ENCODE measurements around the gene IL4I1.

IL4I1 gene

DNA sequence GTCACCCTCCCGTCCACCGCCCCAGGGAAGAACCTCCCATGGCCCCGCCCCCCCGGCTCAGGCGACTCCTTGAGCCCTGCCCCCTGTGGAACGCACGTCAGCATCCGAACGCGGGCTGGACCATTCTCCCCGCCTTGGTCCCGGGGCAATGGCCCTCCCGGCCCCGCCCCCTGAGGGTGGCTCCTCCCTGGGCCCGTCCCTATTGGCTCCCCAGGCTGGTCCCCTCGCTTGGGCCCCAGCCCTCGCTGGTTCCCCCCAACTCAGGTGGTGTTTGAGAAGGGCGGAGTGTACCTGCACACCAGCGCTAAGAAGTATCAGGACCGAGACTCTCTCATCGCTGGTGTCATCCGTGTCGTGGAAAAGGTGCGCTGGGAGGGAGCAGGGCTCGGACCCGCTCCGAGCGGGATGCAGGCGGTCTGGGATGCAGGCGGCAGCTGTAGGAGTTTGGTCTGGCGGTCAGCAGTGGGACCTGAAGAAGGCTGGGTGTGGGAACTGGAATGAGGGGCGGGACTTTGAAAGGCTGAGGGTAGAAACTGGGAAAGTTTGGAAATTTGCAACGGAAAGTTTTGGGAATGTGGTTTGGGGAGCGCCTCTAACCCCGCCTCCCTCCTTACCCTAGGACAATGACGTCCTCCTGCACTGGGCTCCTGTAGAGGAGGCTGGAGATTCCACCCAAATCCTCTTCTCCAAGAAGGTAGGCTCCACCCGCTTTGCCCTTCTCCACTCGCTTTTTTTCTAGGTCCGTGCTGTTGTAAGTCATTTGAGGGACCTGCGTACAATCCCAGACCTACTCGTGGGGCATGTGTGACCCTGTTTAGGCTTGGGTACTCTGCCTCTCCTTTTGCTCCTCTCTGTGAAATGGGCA lies 18.6 kb downstream of the IL4I1 start:
- DNase-seq (ENCODE audit: low read depth) = peak; percentile 94

DNA sequence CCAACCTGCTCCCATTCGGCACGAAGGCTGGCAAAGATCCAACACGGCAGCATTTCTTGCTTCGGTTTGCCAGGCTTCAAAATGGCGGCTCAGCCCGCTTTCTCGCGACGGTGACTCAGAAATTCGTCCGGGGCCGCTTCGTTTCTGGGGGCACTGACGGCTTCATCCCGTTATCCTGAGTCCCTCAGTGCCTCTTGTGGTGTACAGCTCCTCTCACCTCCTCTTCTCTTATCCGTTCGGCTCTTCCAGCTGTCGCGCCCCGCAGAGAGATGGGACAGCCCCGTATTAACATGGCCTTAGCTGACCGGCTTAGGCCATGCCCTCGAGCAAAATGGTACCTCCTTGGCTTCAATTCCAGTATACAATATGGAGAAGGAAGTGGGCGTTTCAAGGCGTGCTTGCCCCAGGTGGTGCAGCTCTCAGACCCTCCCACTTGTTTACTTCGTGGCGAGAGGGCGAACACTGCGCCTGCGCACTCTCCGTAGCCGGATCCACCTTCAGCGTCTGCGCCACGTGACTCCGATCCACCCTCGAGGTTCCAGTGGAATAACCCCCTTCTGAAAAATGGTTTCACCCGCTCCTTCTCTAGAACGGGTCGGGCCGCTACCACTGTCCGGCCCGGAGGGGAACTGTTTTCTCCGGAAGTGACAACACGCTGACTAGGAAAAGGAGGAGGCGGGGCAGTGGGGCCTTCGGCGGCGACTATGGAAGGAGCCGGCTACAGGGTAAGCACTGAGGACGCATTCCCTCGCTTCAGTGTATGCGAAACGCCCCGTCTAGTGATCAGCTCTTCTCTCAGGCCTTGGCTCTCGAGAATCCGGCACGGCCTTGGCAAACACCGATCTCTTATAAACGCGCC lies 19.4 kb downstream of the IL4I1 start, which contains the start of the genes AKT1S1 and TBC1D17:
Gene AKT1S1, minus strand, starts transcription at position 336 of the 859 bp plus-strand sequence. CDS start 4,060 bp downstream, outside the sequence.
Gene TBC1D17, plus strand, starts transcription at position 683 of the 859 bp plus-strand sequence. Its CDS starts 22 bp downstream, at position 705.
- DNase-seq (ENCODE audit: low read depth) = peak; percentile 99

DNA sequence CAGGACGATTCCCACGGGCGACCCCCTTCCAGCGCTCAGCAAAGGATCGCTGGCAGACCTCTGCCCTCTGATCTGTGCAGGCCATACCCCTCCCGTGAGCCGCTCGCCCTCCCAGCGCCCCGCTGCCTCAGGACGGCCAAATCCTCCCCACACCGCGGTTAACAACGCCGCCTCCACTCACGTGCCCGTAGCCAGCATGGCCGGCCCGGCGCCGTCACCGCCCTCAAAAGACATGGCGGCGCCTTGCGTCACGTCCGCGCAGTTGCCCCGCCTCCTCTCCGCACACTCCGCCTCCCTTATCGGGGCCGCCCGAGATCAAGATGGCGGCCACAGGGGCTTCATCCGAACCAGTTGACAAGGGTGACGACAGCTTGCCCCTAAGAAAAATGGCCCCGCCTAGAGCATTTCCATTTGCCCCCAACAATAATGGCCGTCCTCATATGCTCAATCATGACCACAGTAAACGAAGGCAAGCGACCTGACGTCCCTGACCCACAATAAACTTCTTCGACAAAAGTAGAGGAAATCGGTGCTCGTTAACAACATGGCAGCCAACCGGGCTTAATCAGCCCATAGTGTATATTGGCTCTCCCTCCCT lies 20.2 kb downstream of the IL4I1 start:
- peak; percentile 94 for DNase-seq (ENCODE audit: low read depth)

DNA sequence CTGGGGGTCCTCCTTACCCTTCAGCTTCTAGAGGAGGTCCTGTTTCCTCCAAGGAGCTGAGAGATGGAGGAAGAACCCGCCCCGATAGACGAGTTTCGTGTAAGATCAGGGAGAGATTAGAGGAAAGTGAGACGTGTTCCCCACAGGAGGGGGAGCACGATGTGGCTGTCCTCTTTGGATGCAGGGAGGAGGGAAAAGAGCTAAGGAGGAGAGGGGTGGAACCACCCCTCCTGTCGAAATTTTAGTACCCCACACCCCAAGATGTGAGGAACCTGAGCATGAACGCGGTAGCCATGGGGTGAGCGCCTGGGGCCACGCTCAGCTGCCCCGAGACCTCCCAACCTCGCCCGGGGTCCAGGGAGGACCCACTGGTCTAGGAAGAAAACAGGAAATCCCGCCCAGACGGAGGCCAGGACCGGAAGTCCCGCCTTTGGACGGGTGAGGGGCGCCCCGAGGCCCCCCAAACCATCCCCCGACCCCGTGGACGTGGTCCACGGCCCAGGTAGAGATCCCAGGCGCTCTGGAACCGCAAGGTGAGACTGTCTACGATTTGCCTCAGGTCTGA lies 20.7 kb downstream of the IL4I1 start:
- DNase-seq (ENCODE audit: low read depth) = peak; percentile 32

DNA sequence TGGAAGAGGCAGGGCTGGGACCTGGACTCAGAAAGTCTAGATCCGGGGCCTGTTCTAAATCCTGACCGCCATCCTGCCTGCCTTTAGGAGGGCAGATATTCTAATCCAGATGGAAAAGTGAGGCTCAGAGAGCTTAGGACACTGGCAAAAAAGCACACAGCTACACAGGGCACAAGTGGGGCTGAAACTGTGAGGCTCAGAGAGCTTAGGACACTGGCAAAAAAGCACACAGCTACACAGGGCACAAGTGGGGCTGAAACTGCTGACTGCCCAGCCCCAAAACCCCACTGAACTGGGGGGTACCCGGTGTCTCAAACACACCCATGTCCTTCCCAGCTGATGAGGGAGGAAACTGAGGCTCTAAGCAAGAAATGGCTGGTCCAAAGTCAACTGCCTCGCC lies 21.5 kb downstream of the IL4I1 start:
- no peak for DNase-seq (ENCODE audit: low read depth)

DNA sequence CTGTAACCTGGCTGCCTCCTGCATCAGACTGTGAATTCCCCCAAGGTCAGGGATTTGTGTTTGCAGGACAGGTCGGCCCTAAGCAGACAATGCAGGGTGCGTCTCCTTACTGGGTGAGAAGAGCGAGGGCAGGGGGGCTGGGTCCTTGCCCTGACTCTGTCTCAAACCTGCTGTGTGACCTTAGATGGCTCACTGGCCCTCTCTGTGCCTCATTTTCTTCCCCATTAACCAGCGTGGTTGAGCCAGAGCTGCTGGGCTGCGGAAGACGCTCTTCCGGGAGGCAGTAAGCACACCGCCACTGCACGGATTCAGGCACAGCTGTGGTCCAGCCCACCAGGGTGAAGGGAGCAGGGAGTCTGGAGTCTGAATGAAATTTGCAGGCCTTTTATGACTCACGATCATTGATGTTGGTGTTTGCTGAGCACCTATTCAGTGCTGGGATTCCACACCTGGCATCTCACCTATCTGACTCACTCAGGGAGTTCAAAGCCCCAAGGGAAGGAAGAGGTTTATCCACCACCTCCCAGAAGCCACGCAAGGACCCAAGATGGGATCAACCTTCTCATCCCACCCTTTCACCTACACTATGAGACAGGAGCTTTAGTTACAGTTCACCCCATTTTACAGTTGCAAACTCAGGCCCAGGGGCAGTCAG lies 22.1 kb downstream of the IL4I1 start:
- DNase-seq (ENCODE audit: low read depth) = no peak

DNA sequence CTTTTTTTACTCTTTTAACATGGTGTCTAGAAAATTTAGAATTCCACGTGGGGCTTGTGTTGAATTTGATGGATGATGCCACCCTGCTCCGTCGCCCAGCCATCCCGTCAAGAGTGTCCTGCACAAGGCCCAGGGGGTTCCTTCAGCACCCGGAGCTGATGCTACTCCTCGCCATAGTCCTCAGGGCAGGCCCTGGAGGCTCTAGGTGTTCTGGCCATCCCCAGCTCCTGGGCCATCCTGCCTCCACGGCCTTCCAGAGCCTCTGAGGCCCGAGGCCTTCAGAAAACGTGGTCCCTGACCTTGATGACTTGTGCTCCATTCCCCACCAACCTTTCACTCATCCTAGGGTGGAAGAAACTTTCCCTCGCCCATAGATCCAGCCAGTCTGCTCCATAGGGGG lies 22.9 kb downstream of the IL4I1 start:
- DNase-seq (ENCODE audit: low read depth) = no peak

DNA sequence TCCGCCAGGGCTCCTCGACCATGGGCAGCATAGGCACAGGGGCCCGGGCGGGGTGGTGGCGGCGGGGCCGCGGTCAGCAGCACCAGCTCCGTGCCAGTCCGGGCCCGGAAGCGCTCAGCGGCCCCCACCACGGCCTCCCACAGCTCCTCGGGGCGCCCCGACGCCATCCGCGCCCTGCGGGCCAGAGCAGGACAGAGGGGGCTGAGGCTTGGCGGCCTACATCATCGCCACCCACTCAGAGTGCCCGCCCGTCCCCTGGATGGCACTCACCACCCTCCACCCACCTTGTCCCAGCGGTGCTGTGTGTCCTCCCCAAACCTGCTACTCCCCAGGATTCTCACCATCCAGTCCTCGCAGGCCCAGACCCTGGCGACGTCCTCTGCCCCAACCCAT lies 23.6 kb downstream of the IL4I1 start:
- no peak for DNase-seq (ENCODE audit: low read depth)

DNA sequence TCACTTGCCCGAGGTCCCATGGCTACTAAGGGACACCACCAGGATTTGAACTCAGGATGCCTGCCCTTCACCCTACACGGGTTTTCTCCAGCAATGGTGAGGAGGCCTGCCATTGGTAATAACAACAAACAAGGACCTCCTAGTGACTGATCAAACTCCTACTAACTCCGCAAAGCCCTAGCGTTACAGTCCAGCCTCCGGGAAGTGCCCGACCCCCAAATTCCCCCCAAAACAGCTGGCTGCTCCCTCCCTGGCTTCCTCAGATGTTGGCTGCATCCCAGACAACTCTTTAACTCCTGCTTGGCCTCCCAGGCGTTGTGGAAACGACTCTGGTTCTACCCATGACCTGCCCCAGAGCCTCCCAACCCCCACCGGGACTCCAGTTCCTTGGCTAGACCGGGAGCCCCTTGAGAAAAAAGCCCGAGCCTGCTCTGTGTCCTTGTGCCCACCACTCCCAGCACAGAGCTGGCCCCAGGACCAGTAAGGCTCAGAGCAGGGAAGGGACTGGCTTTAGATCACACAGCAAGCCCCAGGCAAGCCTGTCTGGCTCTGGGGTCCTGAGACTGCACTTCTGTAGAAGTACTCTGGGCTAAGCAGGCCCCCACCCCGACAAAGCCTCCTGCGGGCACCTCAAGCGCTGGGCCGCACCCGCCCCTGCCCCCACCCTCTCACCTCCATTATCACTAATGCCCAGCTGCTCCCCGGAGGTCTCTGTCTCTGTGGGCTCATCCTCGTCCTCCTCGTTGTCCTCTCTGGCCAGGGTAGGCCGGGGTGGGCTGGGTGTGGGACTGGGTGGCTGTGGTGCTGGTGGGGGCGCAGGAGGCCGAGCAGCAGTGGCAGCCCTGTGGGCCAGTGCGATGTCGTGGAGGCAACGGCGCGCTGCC lies 24.2 kb downstream of the IL4I1 start:
- no peak for DNase-seq (ENCODE audit: low read depth)

DNA sequence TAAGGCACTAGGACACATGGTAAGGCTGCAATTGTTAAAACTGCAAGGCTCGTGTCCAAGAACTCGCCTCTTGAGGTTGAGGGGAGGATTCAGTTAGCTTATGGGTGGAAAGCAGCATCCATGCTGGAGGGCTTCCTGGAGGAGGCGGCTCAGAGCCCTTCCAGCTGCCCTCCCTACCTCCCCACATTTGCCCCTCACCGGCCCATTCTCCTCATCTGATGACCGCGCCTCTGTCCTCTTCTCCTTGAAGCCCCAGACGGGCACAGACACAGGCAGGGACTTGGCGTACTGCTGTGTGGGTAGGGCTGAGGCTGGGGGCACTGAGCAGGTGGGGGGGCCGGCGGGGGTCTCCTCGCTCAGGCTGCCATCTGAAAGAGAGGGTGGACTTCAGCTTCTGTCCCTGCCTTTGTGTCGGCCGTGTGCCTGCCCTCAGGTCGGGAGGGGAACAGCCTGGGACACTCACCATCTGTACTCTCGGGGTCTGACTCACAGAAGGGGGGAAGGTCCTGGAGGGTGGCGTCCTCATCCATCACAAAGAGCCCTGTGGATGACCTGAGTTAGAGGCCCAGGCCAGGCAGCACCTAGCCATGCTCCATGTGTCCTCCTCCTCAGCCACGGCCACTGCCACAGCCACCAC lies 25.2 kb downstream of the IL4I1 start:
- DNase-seq (ENCODE audit: low read depth) = no peak

DNA sequence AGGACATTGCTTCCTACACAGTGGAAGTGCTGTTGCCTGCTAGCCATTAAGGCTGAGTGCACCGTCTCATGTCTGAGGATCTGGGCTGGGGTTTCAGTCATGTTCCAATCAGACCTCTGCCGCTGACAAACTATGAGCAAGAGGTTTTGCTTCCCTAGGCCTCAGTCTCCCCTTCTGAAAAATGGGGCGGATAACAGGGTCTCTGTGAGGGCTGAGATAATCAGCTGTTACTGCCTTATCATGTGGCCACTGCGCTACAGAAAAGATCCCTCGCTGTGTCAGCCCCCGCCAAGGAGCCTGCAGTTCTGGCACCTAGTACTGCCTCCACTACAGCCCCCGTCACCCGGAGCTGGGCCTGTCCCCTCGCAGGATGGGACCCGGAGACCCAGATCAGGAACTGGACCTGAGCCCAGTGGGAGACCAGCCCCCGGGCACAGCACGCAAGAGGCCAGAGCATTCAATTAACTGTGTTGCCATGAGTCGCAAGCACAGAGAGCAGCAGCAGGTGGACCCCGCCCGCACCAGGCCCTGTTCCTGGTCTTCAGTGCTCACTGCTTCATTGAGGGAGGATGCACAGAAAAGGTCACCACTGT lies 26.3 kb downstream of the IL4I1 start:
- no peak for DNase-seq (ENCODE audit: low read depth)

DNA sequence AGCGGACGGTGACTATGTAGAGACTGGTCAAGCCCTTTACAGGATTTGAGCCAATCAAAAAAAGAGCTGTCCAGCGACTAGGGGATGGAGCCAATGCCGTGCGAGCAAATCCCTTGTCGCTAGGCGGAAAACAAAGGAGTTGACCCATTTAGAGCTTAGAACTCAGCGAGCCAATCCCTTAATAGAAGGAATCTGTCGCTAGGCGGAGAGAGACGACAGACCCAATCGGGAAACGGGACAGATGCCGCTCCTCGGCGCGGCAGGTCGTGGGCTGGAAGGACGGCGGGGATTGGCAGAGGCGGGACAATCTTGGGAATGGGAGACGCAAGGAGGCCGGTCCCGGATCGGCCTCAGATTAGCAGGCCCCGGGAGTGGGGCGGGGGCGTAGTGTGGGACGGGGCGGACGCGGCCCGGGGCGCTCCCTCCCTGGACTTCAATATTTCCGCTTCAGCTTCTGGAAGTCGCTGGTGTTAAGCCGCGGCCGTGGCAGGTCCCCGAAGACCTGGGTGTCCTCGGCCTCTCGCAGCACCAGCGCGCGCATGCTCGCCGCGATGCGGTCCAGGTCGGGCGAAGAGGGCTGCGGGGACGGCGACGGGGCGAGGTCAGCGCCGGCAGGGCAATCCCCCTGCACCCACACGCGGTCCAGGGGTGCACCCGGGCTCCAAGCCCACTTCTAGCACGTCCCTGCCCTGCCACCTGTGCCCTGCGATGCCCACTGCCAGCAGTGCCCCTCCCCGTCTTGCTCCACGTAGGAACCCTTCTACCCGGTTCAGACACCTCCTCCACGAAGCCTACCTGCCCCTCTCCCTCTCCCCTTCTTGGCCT lies 27.0 kb downstream of the IL4I1 start:
- peak; percentile 81 for DNase-seq (ENCODE audit: low read depth)

DNA sequence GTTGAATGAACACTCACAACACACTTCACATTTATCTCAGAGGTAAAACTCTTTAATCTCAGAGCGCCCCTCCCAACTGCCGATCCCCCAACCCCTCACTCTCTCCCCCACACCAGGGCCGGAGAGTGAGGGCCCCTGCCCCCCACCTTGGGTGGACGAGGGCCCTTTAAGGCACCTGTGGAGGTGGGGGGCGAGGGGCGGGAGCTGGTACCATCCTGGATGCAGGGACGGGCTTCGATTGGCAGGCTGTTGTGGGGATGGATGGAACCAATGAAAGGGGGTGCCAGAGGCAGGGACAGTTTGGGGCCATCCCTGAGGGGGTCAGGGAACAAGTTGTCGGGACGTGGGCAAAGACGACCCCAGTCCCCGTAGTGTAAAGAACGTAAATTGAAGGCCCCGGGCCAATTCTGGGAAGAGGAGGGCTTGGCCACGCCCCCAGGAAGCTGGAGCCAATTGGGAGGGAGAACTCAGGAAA lies 27.6 kb downstream of the IL4I1 start:
- no peak for DNase-seq (ENCODE audit: low read depth)

DNA sequence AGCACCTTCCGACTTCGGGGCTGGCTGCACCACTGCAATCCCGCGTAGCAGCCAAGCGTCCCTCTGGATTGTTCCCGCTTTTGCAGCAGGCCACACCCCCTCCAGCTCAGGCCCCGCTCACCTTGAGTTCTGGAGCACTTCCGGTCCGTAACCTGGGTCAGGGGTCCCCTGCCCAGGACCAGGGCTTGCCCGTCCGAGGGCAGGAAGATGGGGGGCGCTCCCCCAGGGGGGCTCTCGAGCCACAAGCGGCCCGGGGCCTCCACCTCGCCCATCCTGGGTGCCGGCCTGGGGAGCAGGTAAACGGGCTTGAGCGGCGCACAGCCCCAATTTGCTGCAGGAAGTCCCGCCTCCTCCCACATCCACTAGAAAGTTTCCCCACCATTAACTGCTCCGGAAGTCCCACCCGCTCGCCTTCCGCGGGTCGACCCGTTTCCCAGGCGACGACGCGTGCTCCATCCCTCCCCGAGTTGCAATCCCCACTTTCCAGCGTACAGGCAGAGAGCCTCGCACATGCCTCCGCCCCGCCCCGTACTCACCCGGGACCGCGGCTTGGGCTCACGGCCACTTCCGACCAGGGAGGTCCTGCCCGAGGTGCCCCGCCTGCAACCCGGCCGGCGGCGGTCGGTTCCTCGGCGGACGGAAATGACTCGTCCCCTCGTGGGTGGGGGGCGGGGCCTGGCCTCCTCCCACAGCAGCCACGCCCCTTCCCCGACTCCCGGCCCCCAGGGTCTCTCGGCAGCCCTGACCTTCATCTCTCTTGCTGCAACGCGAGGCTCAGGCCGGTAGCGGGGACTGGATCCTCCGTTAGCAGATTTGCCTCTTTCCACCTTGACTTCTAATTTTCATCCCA lies 29.5 kb downstream of the IL4I1 start, which contains the start of gene PNKP:
Gene PNKP, minus strand, starts transcription at position 644 of the 850 bp plus-strand sequence. Its CDS starts 372 bp downstream, at position 272.
- peak; percentile 82 for DNase-seq (ENCODE audit: low read depth)

DNA sequence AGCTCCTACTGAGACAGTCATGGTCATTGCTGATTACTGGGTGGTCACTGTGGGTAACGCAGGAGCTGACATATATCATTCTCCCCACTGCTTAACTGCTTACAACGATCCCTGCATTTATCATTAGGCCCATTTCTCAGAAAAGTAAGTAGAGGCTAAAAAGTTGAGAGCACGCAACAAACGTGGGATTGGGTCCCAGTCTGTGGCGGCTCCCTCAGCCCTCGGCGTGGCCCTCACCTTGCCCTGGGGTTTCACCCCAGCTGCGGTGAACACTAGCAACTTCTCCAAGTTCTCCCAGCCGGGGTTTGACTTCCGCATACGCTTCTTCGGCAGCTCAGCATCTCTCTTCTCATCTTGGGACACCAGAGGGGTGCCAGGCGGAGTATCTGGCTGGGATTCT lies 31.8 kb downstream of the IL4I1 start:
- DNase-seq (ENCODE audit: low read depth) = no peak

DNA sequence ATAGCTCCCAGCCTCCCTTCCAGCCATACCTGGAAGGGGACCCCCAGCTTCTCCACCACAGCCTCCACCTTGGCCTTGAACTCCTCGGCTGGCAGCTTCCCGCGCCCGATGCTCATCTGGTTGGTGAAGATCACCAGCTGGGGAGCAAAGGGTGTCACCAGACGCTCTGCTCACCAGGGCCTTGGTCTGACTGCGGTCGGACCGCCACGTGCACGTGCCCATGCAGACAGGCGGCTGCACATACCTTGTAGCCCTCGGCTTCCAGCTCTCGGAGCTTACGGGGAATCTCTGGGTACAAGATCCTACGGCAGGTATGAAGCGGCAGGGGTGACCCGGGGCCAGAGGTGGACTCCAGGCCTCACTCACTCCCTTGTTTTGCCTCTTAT lies 32.8 kb downstream of the IL4I1 start:
- no peak for DNase-seq (ENCODE audit: low read depth)

DNA sequence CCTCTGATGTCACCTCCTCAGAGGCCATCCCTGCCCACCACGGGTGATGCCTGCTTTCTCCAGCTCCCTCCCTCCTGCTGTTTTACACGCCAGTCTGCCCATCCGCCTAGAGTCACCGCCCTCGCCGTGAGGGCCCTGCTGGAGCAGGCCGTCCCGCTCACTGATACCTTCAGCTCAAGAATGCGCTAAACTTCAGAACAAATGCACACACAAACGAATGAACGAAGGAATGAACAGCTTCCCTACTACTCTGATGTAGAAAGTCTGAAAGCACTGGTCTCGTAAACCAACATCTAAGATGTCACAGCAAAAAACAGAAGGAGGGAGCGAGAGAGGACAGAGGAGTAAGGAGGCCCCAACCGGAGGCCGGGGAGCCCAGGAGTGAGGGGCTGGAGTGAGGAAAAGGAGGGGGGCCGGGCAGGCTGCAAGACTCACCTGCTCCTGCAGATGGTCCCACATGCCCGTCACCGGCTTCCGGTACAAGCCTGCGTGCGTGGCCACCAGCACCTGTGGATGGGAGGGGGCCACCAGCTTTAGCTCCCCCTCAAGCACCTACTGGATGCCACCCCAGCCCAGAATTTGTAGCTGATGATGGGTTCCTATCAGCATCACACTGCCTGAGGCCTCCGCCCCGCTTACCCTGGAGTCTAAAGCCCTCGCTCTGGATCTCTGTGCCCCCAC lies 33.3 kb downstream of the IL4I1 start:
- DNase-seq (ENCODE audit: low read depth) = no peak
